Pons (tissue), 1 donor: ENCODE results near the gene DFFB.
"Not testable (repeated sequence)": the region's sequence is repeated elsewhere in the genome, so short reads cannot be mapped to it uniquely, and the experiment has no call there.

ENCODE experiments used
- DNase-seq: peaks from one replicate; pipeline ENCODE4 v3.0.0-alpha.2; 2016; ENCODE audit warnings: low spot score

DFFB gene, protein sequence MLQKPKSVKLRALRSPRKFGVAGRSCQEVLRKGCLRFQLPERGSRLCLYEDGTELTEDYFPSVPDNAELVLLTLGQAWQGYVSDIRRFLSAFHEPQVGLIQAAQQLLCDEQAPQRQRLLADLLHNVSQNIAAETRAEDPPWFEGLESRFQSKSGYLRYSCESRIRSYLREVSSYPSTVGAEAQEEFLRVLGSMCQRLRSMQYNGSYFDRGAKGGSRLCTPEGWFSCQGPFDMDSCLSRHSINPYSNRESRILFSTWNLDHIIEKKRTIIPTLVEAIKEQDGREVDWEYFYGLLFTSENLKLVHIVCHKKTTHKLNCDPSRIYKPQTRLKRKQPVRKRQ

DNA sequence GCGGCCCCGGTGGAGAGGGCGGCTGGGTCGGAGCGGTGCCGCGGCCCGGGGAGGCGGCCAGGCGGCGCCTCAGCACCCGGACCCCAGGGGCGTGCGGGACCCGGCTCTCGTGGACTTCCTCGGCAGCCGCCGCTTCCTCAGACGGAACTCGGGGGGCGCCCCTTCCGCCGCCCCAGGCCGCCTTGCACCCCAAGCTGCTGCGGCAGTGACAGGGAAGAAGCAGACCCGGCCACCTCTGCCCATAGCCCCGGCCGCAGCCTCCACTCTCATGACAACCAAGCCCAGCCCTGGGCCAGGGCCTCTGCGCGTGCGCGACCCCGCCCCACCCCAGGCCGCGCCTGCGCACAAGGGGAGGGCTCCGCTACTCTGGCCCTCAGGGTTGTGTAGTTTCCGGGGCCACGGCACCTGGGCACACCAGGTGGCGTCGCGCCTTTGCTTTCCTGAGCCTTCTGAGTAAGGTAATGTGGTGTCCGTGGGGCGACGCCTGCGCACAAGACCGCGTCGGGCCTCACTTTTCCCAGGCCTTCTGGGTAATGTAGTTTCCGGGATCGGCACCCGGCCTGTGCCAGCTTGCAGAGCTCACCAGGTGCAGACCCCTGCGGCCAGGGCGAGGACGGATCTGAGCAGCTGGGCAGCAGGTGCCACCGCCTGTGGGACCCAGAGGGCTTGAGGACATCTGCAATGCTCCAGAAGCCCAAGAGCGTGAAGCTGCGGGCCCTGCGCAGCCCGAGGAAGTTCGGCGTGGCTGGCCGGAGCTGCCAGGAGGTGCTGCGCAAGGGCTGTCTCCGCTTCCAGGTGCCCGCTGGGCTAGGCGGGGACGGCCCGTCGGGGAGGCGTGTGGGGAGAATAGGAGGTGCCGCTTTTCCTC is at the start of gene DFFB, which contains the start of gene CEP104:
Gene DFFB, plus strand, starts transcription at position 554 of the 868 bp plus-strand sequence. Its CDS starts 128 bp downstream, at position 682.
Gene CEP104, minus strand, starts transcription at position 289 of the 868 bp plus-strand sequence. CDS start 4,804 bp downstream, outside the sequence.
- DNase-seq = peak; percentile 88

DNA sequence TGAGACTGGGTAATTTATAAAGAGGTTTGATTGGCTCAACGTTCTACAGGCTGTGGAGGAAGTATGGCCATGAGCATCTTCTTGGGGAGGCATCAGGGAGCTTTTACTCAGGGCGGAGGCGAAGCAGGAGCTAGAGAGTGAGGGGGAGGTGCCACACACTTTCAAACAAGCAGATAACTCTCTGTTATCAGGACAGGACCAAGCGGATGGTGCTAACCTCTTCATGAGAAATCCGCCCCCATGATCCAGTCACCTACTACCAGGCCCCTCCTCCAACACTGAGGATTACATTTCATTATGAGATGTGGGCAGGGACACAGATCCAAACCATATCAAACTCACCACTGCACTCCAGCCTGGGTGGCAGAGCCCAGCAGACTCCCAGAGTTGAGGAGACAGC is 49.5 kb upstream of the DFFB start:
- no peak for DNase-seq

DNA sequence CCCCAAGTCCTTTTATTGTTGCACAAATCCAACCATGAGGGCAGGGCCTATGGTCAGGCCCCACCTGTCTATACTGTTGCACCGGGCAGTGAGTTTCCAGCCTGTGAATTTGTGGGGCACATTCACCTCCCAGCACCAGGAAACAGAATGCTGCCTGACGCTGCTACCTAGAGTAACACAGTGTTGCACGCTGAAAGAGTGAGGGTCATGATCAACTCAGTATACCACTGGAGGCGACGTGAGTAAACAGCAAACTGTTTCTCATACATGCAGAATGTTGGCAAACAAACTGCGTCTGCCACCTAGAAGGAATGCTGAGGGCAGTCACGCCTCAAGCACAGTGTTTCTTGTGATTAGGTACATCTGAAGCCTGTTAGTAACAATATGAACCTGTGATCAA is 47.6 kb upstream of the DFFB start:
- DNase-seq = no peak

DNA sequence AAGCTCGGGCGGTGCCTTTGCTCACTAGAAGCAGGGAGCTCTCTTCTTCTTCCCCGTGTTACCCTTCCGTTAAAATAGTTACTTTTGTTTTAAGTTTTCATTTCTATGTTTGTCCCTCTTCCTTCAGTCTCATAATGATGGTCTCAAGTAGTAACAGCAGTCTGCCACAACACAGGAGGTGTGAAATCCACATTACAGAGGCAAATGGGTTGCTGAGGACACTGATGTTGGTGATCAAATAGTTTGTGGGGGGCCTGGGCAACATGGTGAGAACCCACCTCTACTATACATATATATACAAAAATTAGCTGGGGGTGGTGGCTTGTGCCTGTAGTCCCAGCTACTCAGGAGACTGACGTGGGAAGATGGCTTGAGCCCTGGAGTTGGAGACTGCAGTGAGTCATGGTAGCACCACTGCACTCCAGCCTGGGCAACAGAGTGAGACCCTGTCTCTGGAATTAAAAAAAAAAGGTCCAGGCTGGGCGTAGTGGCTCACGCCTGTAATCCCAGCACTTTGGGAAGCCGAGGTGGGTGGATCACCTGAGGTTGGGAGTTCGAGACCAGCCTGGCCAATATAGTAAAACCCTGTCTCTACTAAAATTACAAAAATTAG is 47.0 kb upstream of the DFFB start:
- not testable (repeated sequence) for DNase-seq

DNA sequence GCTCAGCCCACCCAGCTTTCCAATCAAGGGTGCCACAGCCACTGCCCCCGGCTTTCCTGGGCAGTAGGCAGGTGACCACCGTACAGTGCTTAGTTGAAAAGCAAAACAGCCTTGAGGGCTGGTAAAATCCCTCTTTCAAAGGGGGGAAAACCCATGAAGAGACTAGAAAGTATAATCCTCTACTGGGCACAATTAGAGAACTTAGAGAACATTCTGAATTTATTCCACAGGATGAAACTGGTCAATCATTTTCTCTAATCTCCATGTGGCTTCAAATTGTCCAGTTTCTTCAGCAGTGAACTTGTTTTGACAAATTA is 45.7 kb upstream of the DFFB start:
- DNase-seq = no peak

DNA sequence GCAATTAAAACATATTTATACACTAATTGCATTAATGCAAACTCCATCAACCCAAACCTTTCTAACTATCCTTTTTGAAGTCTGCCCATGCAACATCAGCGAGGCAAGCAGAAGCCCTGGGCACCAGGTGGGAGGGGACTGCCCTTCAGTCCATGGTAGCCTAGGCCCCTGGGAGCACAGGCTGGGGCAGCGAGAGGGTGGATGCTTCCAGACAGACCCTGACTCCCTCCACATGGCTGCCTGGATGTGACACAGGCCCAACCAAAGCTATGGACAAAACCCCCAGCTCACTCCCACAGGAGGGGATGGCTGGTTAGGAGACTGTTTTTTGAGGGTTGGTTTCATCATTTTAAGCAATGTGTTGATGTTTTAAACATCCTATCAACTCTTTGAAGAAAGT is 43.2 kb upstream of the DFFB start:
- DNase-seq = no peak

DNA sequence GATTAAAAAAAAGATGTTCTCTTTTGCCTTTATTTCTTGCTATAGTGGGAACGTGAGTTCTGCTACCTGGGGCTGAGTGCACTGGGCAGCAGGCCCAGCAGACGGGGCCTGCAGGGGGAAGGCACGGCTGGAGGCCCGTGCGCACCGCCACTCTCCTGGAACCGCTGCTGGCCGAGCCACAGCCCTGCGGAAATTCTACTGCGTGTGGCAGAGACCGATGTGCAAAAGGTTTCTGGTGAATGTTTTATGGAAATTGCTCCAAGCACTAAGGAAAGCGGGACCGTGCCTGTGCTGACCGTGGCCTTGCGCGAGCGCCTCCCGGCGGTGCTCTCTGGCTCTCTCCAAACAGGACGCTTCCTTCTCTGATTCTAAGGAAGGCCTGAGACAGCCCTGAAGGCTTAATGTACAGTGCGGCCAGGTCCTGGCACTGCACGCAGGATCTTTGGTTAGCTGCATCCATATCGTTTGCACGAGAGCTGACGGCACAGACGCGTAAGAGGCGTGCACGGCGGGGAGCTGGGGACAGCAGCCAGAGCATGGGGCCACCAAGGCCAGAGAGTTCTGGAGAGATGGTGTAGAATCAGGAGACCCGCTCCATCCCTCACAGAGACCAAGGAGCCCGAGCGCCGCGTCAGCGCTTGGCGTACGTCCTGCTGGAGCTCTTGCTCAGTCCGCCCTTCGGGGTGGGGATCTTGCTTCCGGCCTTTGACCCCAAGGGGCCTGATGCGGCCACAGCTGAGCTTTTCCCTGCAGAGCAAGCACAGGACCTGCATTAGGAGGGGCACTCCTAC is 42.3 kb upstream of the DFFB start:
- no peak for DNase-seq

DNA sequence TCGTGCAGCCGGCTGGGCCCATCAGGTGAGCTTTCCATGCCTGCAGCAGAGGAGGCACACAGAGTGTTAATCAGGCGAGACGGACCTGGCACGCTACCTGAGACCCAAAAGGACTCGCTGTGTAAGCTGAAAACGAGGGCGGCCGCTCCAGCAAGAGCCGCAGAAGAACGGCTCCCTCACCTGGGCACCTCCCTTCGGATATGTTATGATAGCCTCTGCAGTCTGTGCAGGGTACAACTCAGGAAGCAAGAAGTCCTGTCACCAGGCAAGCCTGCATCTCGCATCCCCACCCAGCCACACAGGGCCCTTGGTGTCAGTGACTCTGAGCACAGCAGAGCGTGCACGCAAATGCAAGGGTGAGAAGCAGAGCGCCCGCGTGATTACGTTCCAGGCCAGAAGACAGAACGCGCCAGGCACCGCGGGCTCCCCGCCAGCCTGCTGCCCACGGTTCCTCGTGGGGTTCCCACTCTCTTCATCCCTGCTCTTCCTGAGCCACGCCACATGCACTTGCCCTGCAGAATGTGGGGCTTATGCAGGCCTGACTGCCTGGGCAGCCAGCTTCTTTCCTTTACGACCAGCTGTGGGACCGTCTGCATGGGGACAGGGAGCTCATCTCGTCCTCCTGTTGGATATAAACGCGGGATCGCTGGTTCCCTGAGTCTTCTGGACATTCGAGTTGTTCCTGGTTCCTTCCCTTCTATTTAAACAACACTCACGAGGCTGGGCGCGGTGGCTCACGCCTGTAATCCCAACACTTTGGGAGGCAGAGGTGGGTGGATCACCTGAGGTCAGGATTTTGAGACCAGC is 40.7 kb upstream of the DFFB start:
- DNase-seq = no peak

DNA sequence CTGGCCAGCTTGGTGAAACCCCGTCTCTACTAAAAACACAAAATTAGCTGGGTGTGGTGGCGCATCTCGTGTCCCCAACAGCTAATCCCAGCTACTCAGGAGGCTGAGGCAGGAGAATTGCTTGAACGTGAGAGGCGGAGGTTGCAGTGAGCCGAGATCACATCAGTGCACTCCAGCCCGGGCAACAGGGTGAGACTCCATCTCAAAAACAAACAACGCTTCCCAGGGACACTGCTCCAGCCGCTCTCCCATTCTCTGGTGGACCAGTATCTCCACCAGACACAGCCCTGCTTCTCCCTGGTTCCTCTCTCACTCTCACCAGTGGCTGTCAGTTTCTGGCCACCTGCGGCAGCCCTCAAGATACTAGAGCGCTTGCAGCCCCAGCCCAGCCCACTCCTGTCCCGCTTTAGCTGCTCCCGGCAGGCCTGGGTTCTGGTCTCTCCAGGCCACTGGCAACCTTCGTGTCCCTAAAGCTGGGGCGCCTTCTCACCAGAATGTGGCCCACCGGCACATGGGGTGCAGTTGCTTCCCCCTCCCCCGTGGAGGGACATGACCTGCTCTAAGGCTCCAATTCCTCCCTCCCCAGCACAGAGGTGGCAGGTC is 40.0 kb upstream of the DFFB start:
- no peak for DNase-seq

DNA sequence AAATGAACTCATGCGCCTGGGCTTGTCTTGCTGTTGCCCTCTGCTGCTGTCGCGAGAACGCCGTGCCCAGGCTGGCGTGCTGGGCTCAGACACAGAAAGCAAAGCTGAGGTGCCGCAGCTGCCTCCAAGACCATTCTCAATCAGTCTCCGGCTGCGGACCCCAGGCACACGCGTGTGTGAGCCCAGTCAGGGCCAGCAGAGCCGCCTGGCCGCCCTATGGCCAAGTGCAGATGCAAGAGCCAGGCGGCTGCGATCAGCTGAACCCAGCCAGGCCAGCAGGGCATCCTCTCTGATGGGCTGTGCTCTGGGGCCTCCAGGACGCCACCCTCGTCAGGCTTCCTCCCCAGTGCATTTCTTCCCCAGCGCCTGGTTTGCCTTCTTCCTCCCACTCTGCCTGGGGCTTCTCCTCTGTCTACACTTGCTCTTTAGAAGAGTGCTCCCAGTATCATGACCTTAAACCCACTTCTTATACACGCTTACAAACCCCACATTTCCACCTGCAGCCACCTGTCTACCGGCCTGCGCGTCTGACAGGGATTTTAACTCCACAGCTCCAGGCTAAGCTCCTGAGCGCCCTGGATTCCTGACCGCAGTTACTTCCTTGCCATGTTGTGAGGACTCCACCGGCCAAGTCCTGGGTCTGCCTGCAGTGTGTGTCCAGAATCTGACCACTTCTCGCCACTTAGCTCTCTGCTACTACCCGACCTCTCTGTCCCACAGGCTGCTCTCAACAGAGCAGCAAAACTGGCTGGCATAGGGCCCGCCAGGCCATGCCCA is 39.3 kb upstream of the DFFB start:
- no peak for DNase-seq

DNA sequence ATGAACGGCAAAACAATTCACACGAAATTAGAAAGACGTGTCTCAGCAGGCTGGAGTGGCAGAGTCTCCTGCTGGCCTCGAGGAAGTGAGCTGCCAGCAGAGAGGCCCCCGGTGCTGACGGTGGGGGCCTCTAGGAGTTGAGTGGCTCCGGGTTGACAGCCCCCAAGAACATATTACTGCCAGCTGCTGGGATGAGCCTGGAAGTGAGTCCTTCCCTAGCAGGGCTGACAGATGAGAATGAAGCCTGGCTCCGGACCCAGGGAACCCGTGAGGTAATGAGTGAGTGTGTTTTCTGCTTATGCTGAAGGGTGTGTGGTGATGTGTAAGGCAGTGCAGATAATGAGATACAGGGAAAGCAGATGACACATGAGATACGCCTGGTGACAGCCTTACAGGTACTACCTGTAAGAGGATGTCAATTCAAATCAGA is 37.5 kb upstream of the DFFB start:
- DNase-seq = no peak

DNA sequence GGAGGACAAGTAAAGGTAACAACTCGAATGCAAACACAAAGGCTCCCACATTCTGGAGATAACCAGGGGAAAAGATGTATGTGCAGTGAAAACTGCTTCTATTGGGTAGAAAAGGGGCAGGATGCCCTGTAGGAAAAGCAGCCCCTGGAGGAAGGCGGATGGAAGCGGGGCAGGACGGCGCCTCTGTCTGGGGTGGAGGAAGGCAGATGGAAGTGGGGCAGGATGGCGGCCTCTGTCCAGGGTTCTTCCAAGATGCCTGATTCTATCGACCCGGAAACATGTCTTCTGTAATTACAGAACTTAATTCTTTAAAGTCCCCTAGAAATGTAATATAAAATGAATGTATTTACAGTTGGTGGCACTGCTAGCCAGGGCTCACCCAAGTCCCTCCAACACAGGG is 37.0 kb upstream of the DFFB start:
- DNase-seq = no peak

DNA sequence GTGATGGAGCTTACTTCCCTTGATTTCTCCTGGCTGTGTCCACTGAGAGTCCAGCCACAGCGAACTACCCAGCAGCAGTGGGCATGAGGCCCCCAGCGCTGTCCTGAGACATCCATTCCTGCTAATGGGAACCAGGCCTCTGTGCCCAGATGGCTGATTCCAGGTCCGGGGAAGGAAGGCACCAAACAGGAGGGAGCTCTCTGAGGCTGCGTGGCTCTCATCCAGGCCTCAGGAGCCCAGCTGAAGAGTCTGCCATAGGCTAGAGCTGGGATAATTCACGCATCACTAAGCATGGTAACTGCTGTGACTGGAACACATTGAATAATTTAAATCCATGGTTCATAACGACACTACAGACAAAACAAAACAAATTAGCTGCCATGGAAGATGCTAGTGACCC is 36.3 kb upstream of the DFFB start:
- DNase-seq = no peak

DNA sequence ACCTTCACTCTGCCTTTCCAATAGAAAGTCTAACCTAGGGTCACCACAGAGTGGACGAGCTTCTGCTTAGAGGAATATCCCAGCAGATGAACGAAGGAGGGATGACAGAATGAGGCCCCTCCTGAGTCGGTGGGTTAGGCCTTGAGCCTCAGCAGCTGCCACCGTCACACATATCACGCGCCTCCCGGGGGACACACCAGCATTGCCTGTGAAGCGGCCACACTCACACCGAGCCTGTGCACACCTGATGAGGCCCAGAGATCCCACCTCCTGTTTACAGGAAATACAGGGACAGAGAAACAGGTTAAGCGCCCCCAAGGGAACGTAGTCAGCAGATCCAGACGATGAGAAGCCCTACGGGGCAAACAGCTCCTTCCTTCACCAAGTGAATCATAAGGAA is 35.8 kb upstream of the DFFB start:
- DNase-seq = no peak

DNA sequence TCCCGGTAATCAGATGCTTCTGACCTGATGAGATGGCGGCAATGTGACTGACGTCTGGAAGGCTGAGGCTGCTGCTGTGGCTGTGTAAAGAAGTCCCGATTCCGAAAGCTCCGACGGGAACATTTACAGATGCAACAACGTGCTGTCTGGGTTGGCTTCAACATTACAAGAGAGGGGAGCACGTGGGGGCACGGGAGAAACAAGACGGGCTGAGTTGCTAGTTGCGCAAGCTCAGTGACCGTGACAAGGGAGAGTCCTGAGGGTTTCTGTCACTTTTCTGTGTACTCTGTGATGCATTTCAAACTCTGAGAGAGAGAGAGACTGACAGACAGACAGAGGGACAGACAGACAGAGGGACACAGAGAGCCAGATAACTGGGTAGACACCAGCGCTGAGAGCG is 35.4 kb upstream of the DFFB start:
- no peak for DNase-seq

DNA sequence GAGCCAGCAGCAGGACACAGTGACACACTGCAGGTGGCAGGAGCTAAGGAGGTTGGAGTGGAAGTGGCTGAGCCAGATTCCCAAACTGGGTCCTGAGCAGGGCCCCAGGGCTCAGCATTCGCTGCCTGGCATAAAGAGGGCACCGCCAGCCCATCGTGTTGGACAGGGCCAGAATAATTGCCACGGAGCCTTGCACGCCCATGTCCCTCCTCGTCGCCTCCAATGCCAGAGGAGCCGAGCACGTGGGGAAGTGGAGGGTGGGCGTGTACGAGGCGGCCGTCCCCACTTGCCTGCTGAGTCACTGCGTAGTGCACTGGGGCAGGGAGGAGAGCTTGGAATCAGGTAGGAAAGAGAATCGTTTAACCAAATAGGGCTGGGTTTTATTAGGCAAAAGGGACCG is 34.9 kb upstream of the DFFB start:
- DNase-seq = no peak

DNA sequence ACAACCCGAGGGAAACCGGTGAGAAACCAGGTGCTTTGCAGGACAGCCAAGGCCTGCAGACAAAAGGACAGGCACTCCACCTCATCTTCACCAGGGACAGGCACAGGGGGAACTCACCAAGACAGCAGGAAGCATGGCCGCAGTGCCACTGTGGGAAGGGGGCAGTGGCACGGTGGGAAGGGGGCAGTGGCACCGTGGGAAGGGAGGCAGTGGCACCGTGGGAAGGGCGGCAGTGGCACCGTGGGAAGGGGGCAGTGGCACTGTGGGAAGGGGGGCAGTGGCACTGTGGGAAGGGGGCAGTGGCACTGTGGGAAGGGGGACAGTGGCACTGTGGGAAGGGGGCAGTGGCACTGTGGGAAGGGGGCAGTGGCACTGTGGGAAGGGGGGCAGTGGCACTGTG is 32.6 kb upstream of the DFFB start:
- no peak for DNase-seq

DNA sequence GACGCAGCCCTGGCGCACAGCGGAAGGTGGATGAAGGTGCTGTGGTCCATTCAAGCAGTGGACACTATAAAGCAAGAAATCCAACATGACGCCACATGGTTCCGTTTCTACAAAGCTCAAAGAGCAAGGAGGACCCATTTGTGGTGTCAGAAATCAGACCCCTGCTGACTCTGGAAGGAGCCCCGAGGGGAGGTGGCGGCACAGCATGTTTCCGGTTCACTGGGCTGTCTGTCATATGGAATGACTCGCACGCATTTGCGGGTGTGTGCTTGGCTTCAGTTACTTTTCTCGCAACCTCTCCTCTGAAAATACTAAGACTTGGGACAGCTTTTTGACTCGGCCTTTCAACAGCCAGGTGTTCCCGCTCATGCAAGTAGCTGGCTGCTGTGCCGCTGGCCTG is 31.9 kb upstream of the DFFB start:
- no peak for DNase-seq

DNA sequence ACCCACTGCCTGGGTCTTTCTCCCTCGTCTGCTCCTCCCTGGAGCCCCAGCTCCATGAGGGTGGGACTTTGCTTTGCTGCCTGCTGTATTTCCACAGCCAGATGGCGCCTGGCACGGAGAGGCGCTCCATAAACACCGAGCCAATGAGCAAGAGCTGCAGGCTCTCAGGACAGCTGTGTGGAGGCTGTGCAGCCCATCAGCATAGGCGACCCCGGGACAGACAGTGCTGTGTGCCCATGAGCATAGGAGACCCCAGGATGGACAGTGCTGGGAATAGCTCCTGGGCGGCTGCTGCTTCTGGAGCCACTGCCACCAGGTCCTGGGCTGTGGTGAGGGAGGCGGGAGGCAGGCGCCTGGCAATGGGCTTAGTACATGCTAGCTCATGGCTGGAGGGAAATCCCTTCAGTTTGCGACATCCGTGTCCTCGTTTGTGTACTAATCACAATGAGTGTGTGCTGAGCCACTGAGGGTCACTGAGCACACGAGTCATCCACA is 29.4 kb upstream of the DFFB start:
- peak; percentile 74 for DNase-seq

DNA sequence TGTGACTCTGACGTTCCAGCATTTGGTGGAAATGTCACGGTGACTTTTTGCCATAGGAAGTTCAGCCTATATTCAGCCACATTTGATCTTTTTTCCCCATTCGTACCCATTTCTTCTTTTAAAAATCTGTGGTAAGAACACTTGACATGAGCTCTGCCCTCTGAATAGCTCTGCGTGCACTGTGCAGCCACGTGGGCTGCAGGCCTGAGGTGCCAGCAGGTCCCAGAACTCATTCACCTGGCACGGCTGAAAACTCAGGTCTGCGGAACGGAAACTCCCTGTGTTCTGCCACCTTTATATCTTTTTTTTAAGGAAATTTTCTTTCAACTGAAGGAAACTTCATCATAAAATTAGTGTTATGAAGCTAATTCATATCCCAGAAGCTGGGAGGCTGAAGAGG is 28.9 kb upstream of the DFFB start:
- DNase-seq = no peak
